HAP-1 (cell line): ENCODE data around the gene GTF2A1.

Experiments used
- DNase-seq, 2 experiments: peaks; one replicate each; pipeline ENCODE4 v3.0.0-alpha.2; 2016 to 2020; ENCODE audit warnings: low spot score in 2 of 2
- H3K27me3 ChIP-seq: fragments of 250-450 bp; sonication (Bioruptor Pico); 2 replicates; pipeline ENCODE4 v1.5.1; 2020; ENCODE audit warnings: low read depth, mild to moderate bottlenecking, moderate library complexity
- H3K36me3 ChIP-seq: fragments of 250-450 bp; sonication (Bioruptor Pico); replicated peaks from 2 replicates; pipeline ENCODE4 v1.5.1; 2020; ENCODE audit warnings: mild to moderate bottlenecking
- H3K4me1 ChIP-seq: fragments of 250-450 bp; sonication (Bioruptor Pico); 2 replicates; pipeline ENCODE4 v1.5.1; 2020; ENCODE audit warnings: mild to moderate bottlenecking
- H3K4me3 ChIP-seq: fragments of 250-450 bp; sonication (Bioruptor Pico); 2 replicates; pipeline ENCODE4 v1.5.1; 2020; ENCODE audit warnings: mild to moderate bottlenecking, moderate library complexity
- H3K9me3 ChIP-seq: fragments of 250-450 bp; sonication (Bioruptor Pico); 2 replicates; pipeline ENCODE4 v1.5.1; 2020; ENCODE audit warnings: mild to moderate bottlenecking, moderate library complexity
- in situ Hi-C: fragments of 300-500 bp; cut with MboI; formaldehyde crosslinking; loops from 3 replicates; pipeline ENCODE4 v1.14.3; 2020; ENCODE audit warnings: low sequenced_read_pairs, inconsistent platforms, mixed read lengths

The GTF2A1 gene

DNA sequence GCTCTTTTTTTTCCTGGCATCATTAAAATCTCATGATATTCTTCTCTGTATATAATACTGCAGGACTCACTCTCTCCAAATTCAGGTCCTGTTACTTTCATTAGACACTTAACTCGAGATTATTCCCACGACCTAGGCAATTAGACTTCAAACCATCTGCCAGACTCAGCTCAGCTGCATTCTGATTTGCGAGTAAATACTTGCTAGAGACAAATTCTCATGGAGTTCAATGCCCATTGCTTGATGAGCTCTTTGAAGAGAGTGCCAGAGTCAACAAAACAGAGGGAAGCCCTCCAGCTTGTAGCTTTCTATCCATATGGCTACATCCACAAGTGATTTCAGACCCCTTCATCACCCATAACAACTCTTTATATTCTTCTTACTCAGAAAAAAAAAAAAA, 88.3 kb downstream of the GTF2A1 start:
- no peak for DNase-seq
- Histone ChIP-seq H3K27me3 (no peaks in the 10 kb centered on the region; the same call in 1 of the 2 replicates), H3K4me3 (no peak overlapping the region), H3K4me1 (no peaks in the 10 kb centered on the region), H3K36me3 (no peaks in the 10 kb centered on the region), H3K9me3 (0 out of 2 replicates have a peak, but pooled peaks cover 2% of the 10 kb centered on the region)
- in situ Hi-C loops, result no loop called here

- H3K9me3 ChIP-seq, result no peaks in the 10 kb centered on the region
- H3K4me1 ChIP-seq, result no peaks in the 10 kb centered on the region
- H3K36me3 ChIP-seq, result no peaks in the 10 kb centered on the region
- no peaks in the 10 kb centered on the region; the same call in 1 of the 2 replicates for H3K27me3 ChIP-seq
- DNase-seq, result no peak
- in situ Hi-C loops, result no loop called here
- H3K4me3 ChIP-seq, result no peak overlapping the region
These were observed 91.5 kb downstream of the GTF2A1 start for GRCh38 chr14:81129242-81129641.

DNA sequence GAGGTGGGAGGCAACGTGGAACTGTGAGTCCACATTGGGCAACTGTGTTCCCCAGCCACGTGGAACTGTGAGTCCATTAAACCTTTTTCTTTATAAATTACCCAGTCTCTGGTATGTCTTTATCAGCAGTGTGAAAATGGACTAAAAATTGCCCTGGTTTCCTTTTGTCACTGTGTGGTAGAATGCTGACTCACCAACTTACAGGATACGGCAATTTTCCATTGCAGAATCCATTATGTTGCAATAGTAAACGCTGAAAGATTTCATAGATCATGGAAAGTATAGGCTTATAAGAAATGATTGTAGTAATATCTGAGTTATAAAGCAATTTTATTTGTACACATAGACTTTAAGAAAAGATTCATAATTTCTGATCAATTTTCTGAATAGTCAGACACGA, 93.0 kb downstream of the GTF2A1 start:
- Histone ChIP-seq H3K36me3 (no peaks in the 10 kb centered on the region), H3K27me3 (no peaks in the 10 kb centered on the region; the same call in 1 of the 2 replicates), H3K9me3 (no peaks in the 10 kb centered on the region), H3K4me1 (no peaks in the 10 kb centered on the region), H3K4me3 (no peak overlapping the region)
- no peak for DNase-seq
- in situ Hi-C loops, result no loop called here

- Histone ChIP-seq H3K36me3 (no peaks in the 10 kb centered on the region), H3K27me3 (no peaks in the 10 kb centered on the region), H3K4me1 (no peaks in the 10 kb centered on the region), H3K9me3 (no peaks in the 10 kb centered on the region), H3K4me3 (no peak overlapping the region)
- DNase-seq, result no peak
- in situ Hi-C loops, result no loop called here
These were observed 95.2 kb downstream of the GTF2A1 start for GRCh38 chr14:81125536-81125935.
